ENCODE results near the gene TRAP1. TPM values are rescaled to one million over a fixed set of nuclear protein-coding genes. Genes with fewer than 3 reads are reported as not detected.
"Not testable (repeated sequence)": the region's sequence is repeated elsewhere in the genome, so short reads cannot be mapped to it uniquely, and the experiment has no call there.

TRAP1 gene
- total RNA-seq, 1 experiment from 2014 or later: 63.1 TPM

- DNase-seq (ENCODE audit: low read depth): no peak
Observed at GRCh38 chr16:3612510-3613466, 104.5 kb downstream of the TRAP1 start.

GRCh38 chr16:3611146-3611975 is 106.0 kb downstream of the TRAP1 start, which contains the start of gene SLX4:
SLX4 (minus strand) TSS chr16:3611606; CDS start chr16:3608964, 2,642 bp downstream.
- peak; percentile 87 for DNase-seq (ENCODE audit: low read depth)

- peak; percentile 2 for DNase-seq (ENCODE audit: low read depth)
Observed at GRCh38 chr16:3610698-3611145, 106.6 kb downstream of the TRAP1 start.

GRCh38 chr16:3609895-3610697 is 107.2 kb downstream of the TRAP1 start:
- no peak for DNase-seq (ENCODE audit: low read depth)

- not testable (repeated sequence) for DNase-seq (ENCODE audit: low read depth)
Observed at GRCh38 chr16:3608976-3609375, 108.3 kb downstream of the TRAP1 start.

GRCh38 chr16:3608069-3608468 is 109.3 kb downstream of the TRAP1 start:
- DNase-seq (ENCODE audit: low read depth): no peak

Other genes starting within 250 kb of the TRAP1 start
- not detected in 2 replicates for gene C16orf90, start 222.0 kb downstream of the TRAP1 start, total RNA-seq (2014; rRNA removed)
- 17.8 and 18.8 TPM in 2 replicates for gene CLUAP1, start 216.5 kb downstream of the TRAP1 start, total RNA-seq (2014; rRNA removed)
- gene NLRC3, start 140.1 kb downstream of the TRAP1 start, total RNA-seq (2014; rRNA removed): not detected in 2 replicates
- 6.8 and 7.0 TPM in 2 replicates for gene SLX4, start 105.9 kb downstream of the TRAP1 start, total RNA-seq (2014; rRNA removed)
- 7.3 and 10.6 TPM in 2 replicates for gene DNASE1, start 62.8 kb downstream of the TRAP1 start, total RNA-seq (2014; rRNA removed)
- 7.6 and 11.3 TPM in 2 replicates for gene CREBBP, start 163.2 kb upstream of the TRAP1 start, total RNA-seq (2014; rRNA removed)